HG02759 (cell line): ENCODE results near the gene DTD1.
"Not testable (repeated sequence)": the region's sequence is repeated elsewhere in the genome, so short reads cannot be mapped to it uniquely, and the experiment has no call there.

Experiments
- ATAC-seq: cut with Tn5 transposase; IDR thresholded peaks from one replicate; pipeline ENCODE4 v1.9.1; 2021; ENCODE audit warnings: mild to moderate bottlenecking, moderate library complexity; ENCODE audit not compliant: unreplicated experiment

Gene DTD1

DNA sequence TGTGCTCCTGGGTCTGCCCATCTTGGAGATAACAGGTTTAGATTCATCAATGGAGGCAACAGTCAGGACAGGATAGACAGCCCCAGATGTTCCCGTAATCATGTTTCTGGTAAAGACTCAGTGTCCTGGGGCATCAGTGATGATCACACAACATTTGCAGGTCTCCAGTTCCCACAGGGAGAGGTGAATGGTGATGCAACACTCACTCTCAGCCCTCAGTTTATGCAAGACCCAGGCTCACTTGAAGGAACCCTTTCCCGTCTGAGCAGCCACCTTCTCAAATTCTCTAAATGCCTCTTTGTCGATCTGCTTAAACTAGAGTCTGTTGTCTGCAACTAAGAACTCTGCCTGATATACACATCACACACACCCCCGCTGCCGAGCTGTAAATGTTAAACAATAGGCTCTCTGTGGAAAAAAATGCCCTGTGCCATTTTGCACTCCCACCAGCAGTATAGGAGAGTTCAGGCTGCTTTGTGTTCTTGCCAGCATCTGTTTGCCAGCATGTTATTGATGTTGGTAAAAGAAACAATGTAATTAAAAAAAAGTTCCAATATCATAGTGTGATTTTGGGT lies 195.6 kb downstream of the DTD1 start:
- no peak for ATAC-seq

DNA sequence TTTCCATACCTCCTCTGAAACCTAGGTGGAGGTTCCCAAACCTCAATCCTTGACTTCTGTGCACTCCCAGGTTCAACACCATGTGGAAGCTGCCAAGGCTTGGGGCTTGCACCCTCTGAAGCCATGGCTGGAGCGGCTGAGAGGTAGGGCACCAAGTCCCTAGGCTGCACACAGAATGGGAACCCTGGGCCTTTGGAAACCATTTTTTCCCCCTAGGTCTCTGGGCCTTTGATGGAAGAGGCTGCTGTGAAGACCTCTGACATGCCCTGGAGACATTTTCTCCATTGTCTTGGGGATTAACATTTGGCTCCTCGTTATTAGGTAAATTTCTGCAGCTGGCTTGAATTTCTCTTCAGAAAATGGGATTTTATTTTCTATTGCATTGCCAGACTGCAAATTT lies 199.2 kb downstream of the DTD1 start:
- ATAC-seq, result not testable (repeated sequence)

DNA sequence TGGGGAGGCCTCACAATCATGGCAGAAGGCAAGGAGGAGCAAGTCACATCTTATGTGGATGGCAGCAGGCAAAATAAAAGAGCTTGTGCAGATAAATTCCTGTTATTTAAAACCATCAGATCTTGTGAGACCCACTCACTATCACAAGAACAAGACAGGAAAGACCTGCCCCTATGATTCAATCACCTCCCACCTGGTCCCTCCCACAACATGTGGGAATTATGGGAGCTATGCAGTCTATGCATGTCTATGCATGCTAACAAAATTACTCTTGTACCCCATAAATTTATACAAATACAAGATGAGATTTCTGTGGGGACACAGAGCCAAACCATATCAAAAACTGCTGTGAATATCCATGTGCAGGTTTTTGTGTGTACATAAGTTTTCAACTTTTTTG lies 200.2 kb downstream of the DTD1 start:
- no peak for ATAC-seq

DNA sequence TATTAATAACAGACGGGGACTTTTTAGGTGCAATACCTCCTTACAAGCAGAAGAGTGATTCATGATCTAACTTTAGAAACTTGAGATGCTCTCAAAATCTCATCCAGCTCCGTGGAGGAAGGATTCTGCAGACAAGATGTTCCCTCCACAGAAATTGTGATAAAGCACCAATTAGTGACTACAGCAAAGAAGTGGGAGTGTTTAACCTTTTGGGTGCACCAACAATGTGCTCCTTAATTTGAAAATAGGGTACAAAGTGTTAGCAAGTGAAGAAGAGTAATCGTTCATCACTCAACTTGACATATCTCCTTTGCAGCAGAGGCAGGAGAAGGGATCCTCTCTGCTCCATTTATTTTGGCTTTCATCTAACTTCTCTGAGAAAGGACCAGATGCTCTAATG lies 202.9 kb downstream of the DTD1 start:
- ATAC-seq, result no peak

DNA sequence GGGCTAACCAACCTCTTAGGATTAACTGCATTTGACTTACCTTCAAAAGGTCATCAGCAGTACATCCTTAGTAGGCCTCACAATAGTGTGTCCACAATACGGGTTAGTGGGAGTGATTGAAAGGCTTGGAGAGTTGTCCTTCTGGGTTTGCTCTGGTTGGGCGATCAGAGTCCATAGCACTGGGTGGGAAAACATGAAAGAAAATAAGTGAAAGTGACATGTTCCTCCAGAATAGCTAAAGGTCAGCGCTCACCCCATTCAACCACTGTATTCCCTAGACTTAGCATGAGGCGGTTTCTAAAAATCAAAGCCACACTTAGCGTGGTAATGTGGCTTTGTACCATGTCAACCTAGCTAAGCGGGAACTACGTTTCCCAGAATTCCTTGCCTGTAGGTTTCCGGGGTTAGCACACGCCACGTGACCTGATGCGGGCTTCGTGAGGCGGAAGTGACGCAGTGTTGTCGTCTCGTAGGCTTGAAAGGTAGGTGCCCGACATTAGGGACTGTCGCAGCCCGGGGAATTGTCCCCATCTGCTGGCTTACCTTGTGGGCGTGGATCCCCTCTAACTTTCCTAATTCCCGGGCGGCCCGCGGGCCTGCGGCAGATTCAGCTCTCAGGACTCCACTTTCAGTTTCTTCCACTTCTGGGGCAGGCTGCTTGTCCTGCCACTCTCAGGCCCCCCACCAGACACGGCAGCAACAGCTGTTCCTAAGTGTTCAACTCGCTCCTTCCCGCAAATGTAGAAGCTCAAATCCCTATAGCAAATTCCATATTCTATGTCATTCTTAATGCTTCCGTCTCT lies 206.0 kb downstream of the DTD1 start:
- ATAC-seq, result peak; percentile 98

DNA sequence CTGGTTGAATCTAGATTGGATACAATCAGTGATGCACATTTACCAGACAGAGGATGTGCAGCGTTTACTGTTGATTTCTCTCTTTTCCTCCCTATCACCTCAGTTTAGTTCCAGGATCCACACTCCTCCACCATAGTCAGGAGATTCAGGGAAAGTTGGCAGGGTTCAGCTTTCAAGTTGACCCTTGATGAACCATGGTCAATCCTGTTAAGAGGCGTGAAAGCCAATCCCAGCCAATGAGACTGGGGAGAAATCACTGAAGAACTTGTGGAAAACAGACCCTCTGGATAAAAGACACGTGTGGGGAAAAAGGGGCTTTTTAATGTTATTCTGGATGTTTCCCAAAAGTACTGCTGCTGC lies 206.6 kb downstream of the DTD1 start:
- ATAC-seq, result peak; percentile 3

DNA sequence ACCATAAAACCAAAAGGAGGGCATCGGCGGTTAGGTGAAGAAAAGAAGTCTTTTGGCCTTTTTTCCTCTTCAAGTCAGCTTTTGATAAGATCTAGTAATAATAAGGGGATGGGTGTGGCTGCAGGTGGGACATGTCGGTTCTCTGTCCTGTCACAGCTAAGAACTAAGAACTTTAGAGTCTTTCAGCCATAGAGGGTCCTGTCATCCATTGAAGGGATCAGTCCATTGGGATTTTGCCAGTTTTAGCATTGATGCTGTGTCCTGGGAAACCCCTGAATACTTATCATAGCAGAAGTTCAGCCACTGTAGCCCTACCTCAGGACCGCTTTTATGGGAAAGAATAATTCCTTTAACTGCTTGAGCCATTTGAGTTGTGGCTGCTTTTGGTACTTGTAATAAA lies 207.5 kb downstream of the DTD1 start:
- ATAC-seq, result no peak

DNA sequence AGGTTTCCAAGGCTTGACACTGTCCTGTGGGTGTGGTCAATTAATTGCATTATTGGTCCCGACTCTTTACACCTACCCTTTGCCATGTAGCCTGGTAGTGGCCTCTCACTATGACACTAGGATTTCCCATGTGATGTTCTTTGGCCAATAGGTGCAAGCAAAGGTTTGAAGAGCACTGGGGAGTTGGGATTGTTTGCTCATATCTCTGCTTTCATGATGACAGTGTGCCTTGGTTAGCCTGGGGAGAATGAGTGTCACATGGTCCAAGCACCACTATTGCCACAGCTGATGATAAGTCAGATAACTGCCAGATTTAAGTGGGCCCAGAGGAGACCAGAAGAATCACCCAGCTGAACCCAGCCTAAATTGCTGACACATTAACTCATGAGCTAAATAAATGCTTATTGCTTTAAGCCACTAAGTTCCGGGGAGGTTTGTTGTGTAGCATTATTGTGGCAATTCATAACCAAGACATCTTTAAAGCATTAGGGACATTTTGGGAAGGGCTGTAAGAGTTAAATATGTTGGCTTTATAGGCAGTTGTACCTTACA lies 208.5 kb downstream of the DTD1 start:
- ATAC-seq, result no peak

DNA sequence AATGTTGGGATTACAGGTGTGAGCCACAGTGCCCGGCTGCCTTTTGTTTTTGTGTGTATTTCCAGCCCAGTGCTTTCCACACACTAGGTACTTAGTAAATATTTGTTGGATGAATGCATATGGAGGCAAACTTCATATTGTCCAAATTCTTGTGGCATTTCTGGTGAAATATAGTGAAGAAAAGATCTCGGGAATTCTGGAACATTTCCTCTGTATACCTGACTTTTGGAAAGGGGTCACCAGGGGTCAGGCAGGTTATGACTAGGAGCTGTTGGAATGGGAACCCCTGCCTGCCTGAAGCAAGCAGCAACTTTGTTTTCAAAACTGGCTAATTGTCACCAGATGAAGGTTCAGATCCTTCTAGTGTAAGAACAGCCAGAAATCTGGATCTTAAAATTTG lies 213.7 kb downstream of the DTD1 start:
- no peak for ATAC-seq

DNA sequence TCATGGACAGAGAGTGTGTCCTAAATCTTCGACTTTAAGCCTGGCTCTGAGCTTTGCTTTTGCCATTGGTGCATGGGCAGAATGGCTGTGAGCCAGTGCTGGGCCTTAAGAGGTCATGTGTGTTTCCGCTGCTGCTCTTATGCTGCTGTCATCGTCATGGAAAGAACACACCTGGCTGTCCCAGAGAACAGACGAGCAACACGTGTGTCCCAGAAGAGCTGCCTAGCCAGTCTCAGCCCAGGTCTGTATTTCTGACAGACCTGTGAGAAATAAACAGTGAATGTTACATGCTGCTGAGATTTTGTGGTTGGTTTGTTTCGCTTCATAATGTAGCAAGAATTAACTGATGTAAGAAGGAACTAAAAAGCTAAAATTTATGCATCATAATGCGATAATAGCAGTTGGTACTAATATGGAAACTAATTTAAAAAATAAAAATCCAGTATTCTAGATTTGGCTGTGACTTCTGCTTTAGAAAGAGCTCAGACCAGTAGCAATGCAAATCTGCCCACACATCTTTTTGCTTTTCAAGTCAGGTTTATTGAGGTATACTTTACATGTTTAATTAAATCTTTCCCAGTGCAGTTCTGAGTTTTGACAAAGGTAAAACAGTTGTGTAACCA lies 214.3 kb downstream of the DTD1 start:
- peak; percentile 79 for ATAC-seq

DNA sequence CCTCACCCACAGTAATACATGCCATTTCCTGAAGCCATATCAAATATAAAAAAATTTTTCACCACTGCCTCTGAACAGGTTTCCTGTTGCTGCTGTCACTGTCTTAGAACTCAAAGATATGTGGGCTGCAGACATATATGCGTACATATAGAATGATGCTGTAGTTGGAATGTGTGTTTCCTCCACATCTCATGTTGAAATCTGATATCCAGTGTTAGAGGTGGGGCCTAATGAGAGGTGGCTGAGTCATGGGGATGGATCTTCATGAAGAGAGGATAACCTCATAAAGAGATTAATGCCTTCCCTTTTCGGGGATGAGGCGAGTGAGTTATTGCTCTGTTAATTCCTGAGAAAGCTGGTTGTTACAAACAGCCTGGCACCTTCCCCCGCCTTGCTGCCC lies 218.0 kb downstream of the DTD1 start:
- no peak for ATAC-seq

DNA sequence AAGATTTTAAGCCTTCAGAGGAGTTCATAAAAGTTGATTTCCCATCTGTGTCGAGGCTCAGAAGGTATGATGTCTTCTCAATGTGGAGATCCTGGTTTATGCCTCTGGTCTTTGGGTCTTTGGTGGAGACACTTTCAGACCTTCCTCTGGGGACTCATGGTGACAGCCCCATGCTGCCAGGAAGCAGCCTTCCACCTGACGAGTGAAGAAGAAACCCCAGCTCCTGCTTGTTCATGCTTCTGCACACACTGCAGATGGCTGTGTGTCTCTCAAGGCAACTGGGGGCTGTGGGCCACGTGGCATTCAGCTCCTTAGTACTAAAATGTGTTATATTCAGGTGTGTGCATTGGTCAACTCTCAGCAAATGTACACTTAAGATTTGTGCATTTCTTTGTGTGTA lies 220.9 kb downstream of the DTD1 start:
- no peak for ATAC-seq

DNA sequence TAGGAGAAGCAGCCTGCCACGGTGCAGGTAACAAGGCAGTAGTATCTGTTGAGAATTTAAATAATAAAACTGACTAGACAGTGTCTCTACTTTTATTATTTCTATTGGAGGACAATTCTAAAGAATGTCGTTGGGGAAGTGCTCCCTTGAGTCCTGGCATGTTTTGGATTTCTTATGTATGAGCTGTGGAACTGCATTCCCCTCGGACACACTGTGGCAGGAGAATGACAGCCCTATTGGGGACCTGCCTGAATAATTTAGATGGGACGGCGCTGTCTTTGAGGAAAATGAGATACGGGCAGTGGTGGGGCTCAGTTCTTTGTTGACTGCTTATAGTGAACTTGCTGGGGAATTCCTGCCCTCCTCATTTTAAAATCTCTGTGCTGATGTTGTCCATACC lies 223.3 kb downstream of the DTD1 start:
- no peak for ATAC-seq

DNA sequence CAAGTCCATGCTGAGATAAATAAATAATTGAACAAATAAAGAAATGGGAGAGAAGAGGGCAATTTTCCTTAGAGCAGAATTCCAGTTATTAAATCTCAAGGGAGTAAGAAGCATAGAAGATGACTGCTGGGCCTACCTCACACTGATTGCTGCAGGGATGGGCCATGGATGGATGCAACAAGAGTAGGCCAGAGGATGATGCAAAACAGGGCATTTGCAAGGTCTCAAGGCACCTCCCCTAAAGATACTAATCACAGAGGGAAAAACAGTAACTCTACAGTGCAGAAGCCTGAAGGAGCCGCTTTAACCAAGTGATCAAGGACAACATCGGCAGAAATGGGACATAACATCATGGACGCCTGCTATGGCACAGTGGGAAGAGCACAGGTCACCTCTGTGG lies 224.1 kb downstream of the DTD1 start:
- no peak for ATAC-seq

DNA sequence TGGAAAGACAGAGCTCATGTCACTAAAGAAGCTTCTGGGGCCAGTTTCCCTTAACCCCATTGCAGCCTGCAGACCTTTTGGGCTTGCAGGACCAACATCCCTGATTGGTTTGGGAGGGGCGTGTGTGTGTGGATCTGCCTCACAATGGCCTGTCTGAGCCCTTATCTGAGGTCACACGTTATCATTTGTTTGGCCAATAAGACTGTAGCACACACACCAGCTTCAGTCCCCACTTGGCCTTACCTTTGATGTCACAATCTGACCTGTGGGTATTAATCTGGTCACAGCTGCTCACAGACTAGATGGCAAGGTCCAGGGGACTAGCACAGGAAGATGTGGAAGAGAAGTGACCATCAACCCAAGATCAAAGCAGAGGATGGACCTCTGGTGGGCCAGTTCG lies 225.6 kb downstream of the DTD1 start, which contains the start of gene SCP2D1:
SCP2D1 (plus strand) TSS at position 301 of the 400 bp plus-strand sequence; CDS start at position 334, 33 bp downstream.
- no peak for ATAC-seq

DNA sequence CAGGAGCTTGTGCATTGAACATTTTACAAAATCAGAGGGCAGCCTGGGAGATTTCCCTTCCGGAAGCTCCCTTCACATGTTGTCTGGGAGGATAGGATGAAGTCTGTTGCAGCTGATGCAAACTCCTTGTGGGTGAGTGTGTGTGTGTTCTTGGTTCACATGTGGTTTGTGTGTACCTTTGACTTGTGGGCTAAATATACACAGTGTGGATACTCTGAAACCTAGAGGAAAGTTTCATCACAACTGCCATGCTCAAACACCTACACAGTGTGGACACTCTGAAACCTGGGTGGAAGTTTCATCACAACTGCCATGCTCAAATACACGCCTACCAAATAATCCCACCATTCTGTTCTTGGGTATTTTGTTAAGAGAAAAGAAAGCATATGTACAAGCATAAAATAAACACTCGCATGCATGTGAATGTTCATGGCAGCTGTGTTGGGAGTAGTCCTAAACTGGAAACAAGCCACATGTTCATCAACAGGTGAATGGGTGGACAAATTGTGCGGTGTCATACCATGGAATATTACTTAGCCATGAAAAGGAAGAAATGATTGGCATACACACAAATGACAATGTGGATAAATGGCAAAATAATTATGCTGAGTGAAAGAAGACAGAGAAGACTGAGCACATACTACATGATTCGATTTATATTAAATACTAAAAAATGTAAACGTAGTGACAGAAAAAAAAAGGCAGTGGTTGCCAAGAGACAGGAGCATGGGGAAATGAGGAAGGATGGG lies 227.5 kb downstream of the DTD1 start:
- no peak for ATAC-seq
